Vagina (tissue), 2 donors: Measurements from ENCODE around the gene CCBE1. TPM values are rescaled to one million over a fixed set of nuclear protein-coding genes. Genes with fewer than 3 reads are reported as not detected.
"Not testable (repeated sequence)": the region's sequence is repeated elsewhere in the genome, so short reads cannot be mapped to it uniquely, and the experiment has no call there.

ENCODE experiments used
- DNase-seq, 2 donors: peaks; one replicate each; pipeline ENCODE4 v3.0.0-alpha.2; 2017; ENCODE audit errors: extremely low spot score in 2 of 2
- H3K27ac ChIP-seq: fragments of 200-600 bp; sonication (generic); one replicate; pipeline ENCODE4 v1.5.1; 2019
- H3K27me3 ChIP-seq: fragments of 200-600 bp; sonication (generic); one replicate; pipeline ENCODE4 v1.5.1; 2019
- H3K36me3 ChIP-seq, 2 donors: fragments of 200-600 bp; sonication (generic); one replicate each; pipeline ENCODE4 v1.5.1; 2017 to 2019
- H3K4me1 ChIP-seq: fragments of 200-600 bp; sonication (generic); one replicate; pipeline ENCODE4 v1.5.1; 2019
- H3K4me3 ChIP-seq, 2 donors: fragments of 200-600 bp; sonication (generic); 1 replicate in 1 of 2; 2 replicates in 1 of 2; pipeline ENCODE4 v1.5.1; 2016 to 2019
- H3K9me3 ChIP-seq: fragments of 200-600 bp; sonication (generic); one replicate; pipeline ENCODE4 v1.5.1; 2019
- POLR2A ChIP-seq, 2 donors: fragments of 450-650 bp; IDR thresholded peaks; one replicate each; pipeline ENCODE4 v1.6.1; 2017; ENCODE audit warnings: antibody characterized with exemption in 2 of 2, mild to moderate bottlenecking in 2 of 2, moderate library complexity in 2 of 2
- POLR2AphosphoS5 ChIP-seq, 2 donors: sonication (generic); formaldehyde crosslinking; IDR thresholded peaks; one replicate each; pipeline ENCODE4 v1.9.0; 2017; ENCODE audit warnings: antibody characterized with exemption in 2 of 2, mild to moderate bottlenecking in 2 of 2, low read depth in 1 of 2; ENCODE audit not compliant: insufficient read depth in 1 of 2
- intact Hi-C: fragments of 100-400 bp; cut with DNase I; formaldehyde crosslinking; loops from one replicate; pipeline ENCODE4 v1.15.1; 2023
- total RNA-seq: library from RNA; depleted of rRNA; stranded (reverse); fragments of >200 nt; gene quantifications from one replicate; pipeline ENCODE4 v1.2.3, GENCODE V29; 2016
- TF ChIP-seq, protein P1 (sequence below), 3 experiments: fragments of 450-650 bp in 2 of 3; fragments of 200-600 bp in 1 of 3; sonication (generic) in 1 of 3; IDR thresholded peaks; one replicate each; pipeline ENCODE4 v1.5.1; 2017 to 2019; ENCODE audit warnings: antibody characterized with exemption in 3 of 3, mild to moderate bottlenecking in 2 of 3, moderate library complexity in 2 of 3

Gene CCBE1
- total RNA-seq, 1 donor from 2014 or later, result 2.9 TPM

- TF ChIP-seq, protein P1, sequence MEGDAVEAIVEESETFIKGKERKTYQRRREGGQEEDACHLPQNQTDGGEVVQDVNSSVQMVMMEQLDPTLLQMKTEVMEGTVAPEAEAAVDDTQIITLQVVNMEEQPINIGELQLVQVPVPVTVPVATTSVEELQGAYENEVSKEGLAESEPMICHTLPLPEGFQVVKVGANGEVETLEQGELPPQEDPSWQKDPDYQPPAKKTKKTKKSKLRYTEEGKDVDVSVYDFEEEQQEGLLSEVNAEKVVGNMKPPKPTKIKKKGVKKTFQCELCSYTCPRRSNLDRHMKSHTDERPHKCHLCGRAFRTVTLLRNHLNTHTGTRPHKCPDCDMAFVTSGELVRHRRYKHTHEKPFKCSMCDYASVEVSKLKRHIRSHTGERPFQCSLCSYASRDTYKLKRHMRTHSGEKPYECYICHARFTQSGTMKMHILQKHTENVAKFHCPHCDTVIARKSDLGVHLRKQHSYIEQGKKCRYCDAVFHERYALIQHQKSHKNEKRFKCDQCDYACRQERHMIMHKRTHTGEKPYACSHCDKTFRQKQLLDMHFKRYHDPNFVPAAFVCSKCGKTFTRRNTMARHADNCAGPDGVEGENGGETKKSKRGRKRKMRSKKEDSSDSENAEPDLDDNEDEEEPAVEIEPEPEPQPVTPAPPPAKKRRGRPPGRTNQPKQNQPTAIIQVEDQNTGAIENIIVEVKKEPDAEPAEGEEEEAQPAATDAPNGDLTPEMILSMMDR (IDR thresholded peaks at IDR 0.05), result no peak
- TF ChIP-seq POLR2AphosphoS5 (IDR thresholded peaks at IDR 0.05; ENCODE audit: insufficient read depth in 1 of 2, low read depth in 1 of 2) (no peak), POLR2A (IDR thresholded peaks at IDR 0.05) (no peak)
- H3K27ac ChIP-seq, result no peak overlapping the region
- DNase-seq, result no peak
- H3K36me3 ChIP-seq, result no peaks in the 10 kb centered on the region
- H3K27me3 ChIP-seq, result no peaks in the 10 kb centered on the region
- no peak overlapping the region for H3K4me3 ChIP-seq
- H3K9me3 ChIP-seq, result no peaks in the 10 kb centered on the region
- no peaks in the 10 kb centered on the region for H3K4me1 ChIP-seq
- intact Hi-C loops, result no loop called here
These were observed 42.9 kb upstream of the CCBE1 start for GRCh38 chr18:59740141-59740540.

GRCh38 chr18:59737776-59738300, 40.6 kb upstream of the CCBE1 start:
- no peak overlapping the region for H3K27ac ChIP-seq
- TF ChIP-seq POLR2A (IDR thresholded peaks at IDR 0.05), result no peak
- no peak for TF ChIP-seq POLR2AphosphoS5 (IDR thresholded peaks at IDR 0.05; ENCODE audit: insufficient read depth in 1 of 2, low read depth in 1 of 2)
- TF ChIP-seq, protein P1 (IDR thresholded peaks at IDR 0.05), result no peak
- intact Hi-C loops, result no loop called here
- H3K27me3 ChIP-seq, result no peaks in the 10 kb centered on the region
- H3K9me3 ChIP-seq, result no peaks in the 10 kb centered on the region
- H3K36me3 ChIP-seq, result no peaks in the 10 kb centered on the region
- no peak overlapping the region for H3K4me3 ChIP-seq
- DNase-seq, result no peak
- H3K4me1 ChIP-seq, result no peaks in the 10 kb centered on the region

- H3K27me3 ChIP-seq, H3K27ac ChIP-seq, H3K36me3 ChIP-seq, intact Hi-C loops, H3K4me3 ChIP-seq, DNase-seq, H3K4me1 ChIP-seq, H3K9me3 ChIP-seq: not testable (repeated sequence)
These were observed 40.1 kb upstream of the CCBE1 start for GRCh38 chr18:59737335-59737734.

GRCh38 chr18:59736061-59736460, 38.8 kb upstream of the CCBE1 start:
- no peak for DNase-seq
- Histone ChIP-seq H3K36me3 (no peaks in the 10 kb centered on the region), H3K4me3 (no peak overlapping the region), H3K9me3 (no peaks in the 10 kb centered on the region), H3K4me1 (no peaks in the 10 kb centered on the region), H3K27me3 (no peaks in the 10 kb centered on the region), H3K27ac (no peak overlapping the region)
- intact Hi-C loops, result no loop called here
- TF ChIP-seq POLR2A (IDR thresholded peaks at IDR 0.05), result no peak
- no peak for TF ChIP-seq POLR2AphosphoS5 (IDR thresholded peaks at IDR 0.05; ENCODE audit: insufficient read depth in 1 of 2, low read depth in 1 of 2)
- TF ChIP-seq, protein P1 (IDR thresholded peaks at IDR 0.05), result no peak

DNA sequence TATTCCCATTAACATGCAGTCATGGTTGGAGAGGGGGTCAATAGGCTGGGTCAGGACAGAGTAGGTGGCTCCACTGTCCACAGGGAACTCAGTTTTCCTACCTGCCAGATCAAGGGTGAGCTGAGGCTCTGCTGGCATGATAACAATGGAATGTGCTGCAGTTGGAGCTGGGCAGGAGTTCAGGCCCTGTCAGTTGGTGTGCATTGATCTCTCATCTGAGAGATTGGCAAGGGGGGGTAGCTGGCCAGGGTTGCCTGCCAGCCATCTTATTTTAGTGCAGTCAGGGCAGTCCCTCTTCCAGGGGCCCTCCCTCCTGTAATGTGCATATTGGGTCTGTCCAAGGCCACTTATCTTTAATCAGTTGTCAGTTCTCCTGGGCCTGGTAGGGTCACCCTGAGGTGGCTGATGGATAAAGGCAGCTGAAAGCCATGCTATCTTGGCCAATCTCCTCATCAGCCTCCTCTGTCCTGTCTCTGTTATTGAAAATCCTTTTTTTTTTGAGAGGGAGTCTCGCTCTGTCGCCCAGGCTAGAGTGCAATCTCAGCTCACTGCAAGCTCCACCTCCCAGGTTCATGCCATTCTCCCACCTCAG, 38.1 kb upstream of the CCBE1 start:
- H3K4me1 ChIP-seq, result no peaks in the 10 kb centered on the region
- H3K27me3 ChIP-seq, result no peaks in the 10 kb centered on the region
- H3K9me3 ChIP-seq, result no peaks in the 10 kb centered on the region
- DNase-seq, result no peak
- no peak overlapping the region for H3K4me3 ChIP-seq
- no peak overlapping the region for H3K27ac ChIP-seq
- no peaks in the 10 kb centered on the region for H3K36me3 ChIP-seq
- intact Hi-C loops, result no loop called here
- TF ChIP-seq, protein P1 (IDR thresholded peaks at IDR 0.05), result no peak
- TF ChIP-seq POLR2A (IDR thresholded peaks at IDR 0.05), result no peak
- no peak for TF ChIP-seq POLR2AphosphoS5 (IDR thresholded peaks at IDR 0.05; ENCODE audit: insufficient read depth in 1 of 2, low read depth in 1 of 2)
